ENCODE data around the gene NPB. TPM values are rescaled to one million over a fixed set of nuclear protein-coding genes. Genes with fewer than 3 reads are reported as not detected.

Gene NPB
- total RNA-seq, 1 donor from 2014 or later = 0.58 TPM

DNA sequence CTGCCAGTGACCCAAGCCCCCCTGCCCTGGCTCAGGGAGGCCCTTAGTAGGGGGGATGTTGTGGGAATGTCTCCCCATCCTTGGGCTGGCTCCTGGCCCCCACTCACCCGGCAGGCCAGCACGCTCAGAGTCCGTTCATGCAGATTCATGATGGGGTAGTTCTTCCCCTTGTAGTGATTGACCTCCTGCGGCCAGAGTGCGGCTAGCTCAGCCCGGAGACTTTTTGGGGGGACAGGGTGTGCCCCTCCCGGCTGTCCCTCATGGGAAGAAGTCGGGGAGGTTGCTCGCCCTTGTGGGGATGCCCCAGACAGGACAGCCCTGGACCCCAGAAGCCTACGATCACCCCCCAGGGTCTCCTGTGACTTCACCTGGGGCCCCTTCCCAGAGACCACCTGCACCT is 4.0 kb downstream of the NPB start:
- DNase-seq (ENCODE audit: low read depth) = no peak
- TF ChIP-seq, protein P1, sequence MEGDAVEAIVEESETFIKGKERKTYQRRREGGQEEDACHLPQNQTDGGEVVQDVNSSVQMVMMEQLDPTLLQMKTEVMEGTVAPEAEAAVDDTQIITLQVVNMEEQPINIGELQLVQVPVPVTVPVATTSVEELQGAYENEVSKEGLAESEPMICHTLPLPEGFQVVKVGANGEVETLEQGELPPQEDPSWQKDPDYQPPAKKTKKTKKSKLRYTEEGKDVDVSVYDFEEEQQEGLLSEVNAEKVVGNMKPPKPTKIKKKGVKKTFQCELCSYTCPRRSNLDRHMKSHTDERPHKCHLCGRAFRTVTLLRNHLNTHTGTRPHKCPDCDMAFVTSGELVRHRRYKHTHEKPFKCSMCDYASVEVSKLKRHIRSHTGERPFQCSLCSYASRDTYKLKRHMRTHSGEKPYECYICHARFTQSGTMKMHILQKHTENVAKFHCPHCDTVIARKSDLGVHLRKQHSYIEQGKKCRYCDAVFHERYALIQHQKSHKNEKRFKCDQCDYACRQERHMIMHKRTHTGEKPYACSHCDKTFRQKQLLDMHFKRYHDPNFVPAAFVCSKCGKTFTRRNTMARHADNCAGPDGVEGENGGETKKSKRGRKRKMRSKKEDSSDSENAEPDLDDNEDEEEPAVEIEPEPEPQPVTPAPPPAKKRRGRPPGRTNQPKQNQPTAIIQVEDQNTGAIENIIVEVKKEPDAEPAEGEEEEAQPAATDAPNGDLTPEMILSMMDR (conservative IDR thresholded peaks at IDR 0.05; ENCODE audit: low read depth, low read length) = no peak
- H3K4me3 ChIP-seq (ENCODE audit: low read depth, low read length) = no peak overlapping the region

DNA sequence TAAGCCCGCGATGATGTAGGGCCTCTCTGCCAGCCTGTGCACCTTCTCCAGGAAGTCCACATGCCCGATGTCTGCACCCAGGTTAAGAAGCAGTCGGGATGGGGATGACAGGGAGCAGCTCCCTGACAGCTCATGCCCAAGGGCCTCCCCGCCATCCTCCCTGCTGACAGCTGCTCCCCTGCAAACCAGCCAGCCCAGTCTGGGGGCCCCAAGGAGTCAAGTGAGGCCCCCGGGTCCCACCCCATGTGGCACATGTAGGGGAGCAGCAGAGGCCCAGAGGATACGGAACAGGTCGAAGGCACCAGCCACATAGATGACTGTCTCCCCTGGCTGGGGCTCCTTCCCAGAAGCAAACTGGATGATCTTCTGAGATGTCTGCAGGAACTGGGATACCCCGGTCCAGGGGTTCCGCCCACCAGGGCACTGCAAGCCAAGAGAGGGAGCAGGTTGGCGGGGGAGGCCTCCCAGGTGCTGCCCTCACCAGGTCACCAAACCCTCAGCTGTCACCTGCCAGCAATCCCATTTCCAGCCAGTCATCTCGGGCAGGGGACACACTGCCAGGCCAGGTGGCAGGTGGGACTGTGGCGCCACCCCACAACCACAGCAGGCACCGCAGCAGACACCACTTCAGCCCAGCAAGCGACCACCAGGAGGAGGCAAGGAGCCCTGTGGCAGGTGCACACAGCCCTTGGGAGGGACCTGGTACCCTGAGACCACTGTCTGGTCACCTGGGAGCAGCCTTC is 4.6 kb downstream of the NPB start:
- DNase-seq (ENCODE audit: low read depth) = no peak
- H3K4me3 ChIP-seq (ENCODE audit: low read depth, low read length) = no peak overlapping the region

DNA sequence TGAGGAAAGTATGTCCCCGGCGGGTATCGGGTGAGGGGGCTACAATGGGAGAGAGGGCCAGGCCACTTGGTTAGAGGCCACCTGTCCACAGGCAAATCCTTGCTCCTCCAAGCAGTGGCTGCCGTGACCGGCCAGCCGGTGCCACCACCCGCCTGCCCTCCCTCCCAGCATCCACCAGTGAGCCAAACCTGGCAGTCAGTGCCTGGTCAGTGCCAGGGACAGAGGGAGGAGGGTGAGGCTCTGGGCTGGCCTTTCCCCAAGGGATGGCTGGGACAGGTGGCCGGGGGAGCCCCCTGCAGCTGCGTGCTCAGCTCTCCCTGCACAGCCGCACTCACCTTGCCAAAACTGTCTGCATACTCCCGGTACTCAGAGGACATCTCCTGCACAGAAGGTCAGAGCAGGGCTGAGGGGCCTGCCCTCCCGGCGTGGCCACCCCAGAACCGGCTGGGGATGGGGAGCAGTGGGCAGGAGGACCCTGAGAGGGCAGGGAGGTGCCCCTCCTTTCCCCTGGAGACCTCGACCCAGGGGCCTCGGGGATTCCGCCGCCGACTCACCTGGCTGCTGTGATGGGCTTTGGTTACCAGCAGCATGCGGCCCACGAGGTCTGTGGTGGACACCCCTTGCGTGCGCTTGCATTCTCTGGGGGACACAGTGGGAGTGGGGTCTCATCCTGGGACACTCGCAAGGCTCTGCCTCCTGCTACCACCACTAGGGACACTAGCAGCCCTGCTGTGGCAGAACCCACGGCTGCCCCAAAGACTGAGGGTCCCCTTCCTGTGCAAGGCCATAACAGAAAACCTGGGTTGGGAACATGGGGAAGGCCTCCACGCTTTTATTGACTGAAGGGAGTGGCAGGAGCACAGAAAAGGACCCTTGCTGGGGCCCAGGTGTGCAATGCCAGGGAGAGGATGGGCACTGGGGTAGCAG is 5.4 kb downstream of the NPB start:
- TF ChIP-seq, protein P1 (conservative IDR thresholded peaks at IDR 0.05; ENCODE audit: low read depth, low read length) = peak; percentile 17
- no peak overlapping the region for H3K4me3 ChIP-seq (ENCODE audit: low read depth, low read length)
- no peak for DNase-seq (ENCODE audit: low read depth)

More for the DNA sequence above, 4.6 kb downstream of the NPB start:
- TF ChIP-seq, protein P1 (conservative IDR thresholded peaks at IDR 0.05; ENCODE audit: low read depth, low read length) = no peak

DNA sequence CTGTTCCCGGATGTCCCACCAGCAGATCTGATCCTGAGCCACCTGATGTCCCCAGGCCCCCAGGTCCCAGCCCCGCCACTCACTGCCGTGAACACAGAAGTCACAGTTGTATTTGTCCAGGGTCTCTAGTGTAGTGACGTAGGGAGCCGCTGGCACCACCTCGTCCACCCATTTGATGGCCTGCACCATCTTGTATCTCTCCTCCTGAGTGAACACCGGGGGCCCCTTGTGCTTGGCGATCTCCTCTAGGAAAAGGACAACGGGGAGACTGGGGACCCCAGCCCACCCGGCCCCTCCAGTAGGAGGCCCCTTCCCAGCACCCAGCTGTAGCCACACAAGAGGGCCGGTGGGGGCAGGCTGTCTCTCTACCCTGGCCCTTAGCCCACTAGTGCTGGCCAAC is 6.8 kb downstream of the NPB start:
- TF ChIP-seq, protein P1 (conservative IDR thresholded peaks at IDR 0.05; ENCODE audit: low read depth, low read length) = no peak
- DNase-seq (ENCODE audit: low read depth) = no peak
- H3K4me3 ChIP-seq (ENCODE audit: low read depth, low read length) = no peak overlapping the region

DNA sequence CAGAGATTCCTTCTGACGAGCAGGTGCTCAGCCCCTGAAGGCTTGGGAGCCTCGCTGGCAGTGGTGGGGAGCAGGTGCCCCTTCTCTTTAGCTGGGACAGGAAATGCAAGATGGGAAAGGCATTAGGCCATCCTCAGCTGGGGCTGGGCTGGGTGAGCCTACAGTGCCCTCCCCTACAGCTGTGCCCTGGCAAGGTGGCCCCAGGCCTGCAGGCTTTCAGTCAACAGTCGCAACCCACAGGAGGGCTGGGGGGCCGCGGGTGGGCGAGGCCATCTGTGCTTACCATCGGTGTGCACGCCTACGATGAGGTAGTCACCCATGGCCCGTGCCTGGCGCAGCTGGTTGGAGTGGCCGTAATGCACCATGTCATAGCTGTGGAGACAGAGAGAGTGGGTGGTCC is 7.2 kb downstream of the NPB start:
- H3K4me3 ChIP-seq (ENCODE audit: low read depth, low read length) = no peak overlapping the region
- TF ChIP-seq, protein P1 (conservative IDR thresholded peaks at IDR 0.05; ENCODE audit: low read depth, low read length) = no peak
- DNase-seq (ENCODE audit: low read depth) = no peak

DNA sequence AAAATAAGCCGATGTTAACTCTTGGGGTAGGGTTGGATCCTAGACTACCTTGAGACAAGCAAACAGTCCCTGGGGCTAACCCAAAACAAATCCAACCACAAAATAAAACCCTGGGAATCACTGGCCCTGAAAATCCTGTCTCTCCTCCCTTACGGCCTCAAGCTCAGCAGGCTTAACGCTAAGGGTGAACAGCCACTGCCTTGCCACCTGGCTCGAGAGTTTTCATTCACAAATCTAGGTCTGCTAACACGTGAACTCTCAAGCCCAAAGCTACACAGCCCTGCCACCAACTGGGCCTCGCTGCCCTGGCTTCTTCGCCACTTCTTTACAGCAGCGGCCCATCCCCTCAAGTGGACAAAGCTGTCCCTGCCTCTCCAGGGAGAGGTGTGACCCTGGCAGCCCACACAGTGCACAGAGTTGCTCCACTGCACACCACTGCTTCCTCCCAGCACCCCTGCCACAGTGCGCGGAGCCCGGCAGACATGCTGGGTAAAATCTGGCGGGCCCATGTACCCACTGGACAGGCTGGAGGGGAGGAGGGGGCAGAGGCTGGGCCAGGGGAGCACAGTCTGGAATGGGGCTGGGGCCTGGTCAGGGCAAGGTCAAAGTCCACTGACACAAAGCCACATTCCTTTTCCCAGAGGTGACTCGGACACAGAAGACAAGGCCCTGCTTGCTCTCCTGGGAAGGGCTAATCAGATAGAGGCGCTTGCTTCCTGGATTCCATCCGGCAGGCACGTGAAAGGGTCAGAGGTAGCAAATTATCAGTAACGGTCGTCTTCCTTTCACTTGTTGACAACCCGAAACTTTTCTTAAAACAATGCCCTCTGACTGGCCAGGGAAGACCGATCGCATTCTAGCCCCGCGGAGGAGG is 8.2 kb downstream of the NPB start:
- no peak for DNase-seq (ENCODE audit: low read depth)
- TF ChIP-seq, protein P1 (conservative IDR thresholded peaks at IDR 0.05; ENCODE audit: low read depth, low read length) = no peak
- H3K4me3 ChIP-seq (ENCODE audit: low read depth, low read length) = peak overlapping the region; percentile 76

All from epithelial cell of proximal tubule (primary cell).